IPS DF 6.9 (cell line): ENCODE data around the gene ELF4.
"Not testable (repeated sequence)": the region's sequence is repeated elsewhere in the genome, so short reads cannot be mapped to it uniquely, and the experiment has no call there.

Source experiments
- DNase-seq: peaks from one replicate; pipeline ENCODE4 v3.0.0-alpha.2; 2013; ENCODE audit warnings: low read depth, low spot score
- H3K27ac ChIP-seq: one replicate; pipeline ENCODE4 v1.5.1; 2013; ENCODE audit warnings: low read length, control low read depth
- H3K27me3 ChIP-seq: 2 replicates; pipeline ENCODE4 v1.6.1; 2013; ENCODE audit warnings: mild to moderate bottlenecking, low read length; ENCODE audit not compliant: control insufficient read depth, insufficient read depth
- H3K36me3 ChIP-seq: 2 replicates; pipeline ENCODE4 v1.6.1; 2013; ENCODE audit warnings: low read length; ENCODE audit not compliant: control insufficient read depth, insufficient read depth
- H3K4me1 ChIP-seq: 2 replicates; pipeline ENCODE4 v1.6.1; 2013; ENCODE audit warnings: low read length; ENCODE audit not compliant: control insufficient read depth, insufficient read depth
- H3K4me3 ChIP-seq: 2 replicates; pipeline ENCODE4 v1.5.1; 2013; ENCODE audit warnings: mild to moderate bottlenecking, low read length
- H3K9me3 ChIP-seq: 2 replicates; pipeline ENCODE4 v1.6.1; 2013; ENCODE audit warnings: low read length, inconsistent platforms; ENCODE audit not compliant: control insufficient read depth, insufficient read depth
- WGBS: extraction: QIAGEN DNeasy Blood & Tissue Kit; methylation state at CpG from one replicate; pipeline ENCODE4 v1.1.7; 2013; ENCODE audit warnings: mixed read lengths, missing lambda C conversion rate; ENCODE audit not compliant: insufficient read length, insufficient coverage; 5-methylcytosine and 5-hydroxymethylcytosine counted together

ELF4 gene

GRCh38 chrX:130115119-130115885, 5.0 kb upstream of the ELF4 start:
- H3K4me1 ChIP-seq, H3K9me3 ChIP-seq, H3K4me3 ChIP-seq, H3K27ac ChIP-seq, H3K36me3 ChIP-seq, H3K27me3 ChIP-seq, DNase-seq: not testable (repeated sequence)
- WGBS, result no CpG with 5 or more reads among the region's 10 CpGs

GRCh38 chrX:130114141-130114588, 3.9 kb upstream of the ELF4 start:
- Histone ChIP-seq H3K9me3 (no peaks in the 10 kb centered on the region), H3K36me3 (no peaks in the 10 kb centered on the region), H3K4me3 (no peak overlapping the region), H3K27ac (no peak overlapping the region), H3K27me3 (peaks cover 13% of the 10 kb centered on the region), H3K4me1 (no peaks in the 10 kb centered on the region)
- no peak for DNase-seq
- WGBS, result no CpG with 5 or more reads among the region's 9 CpGs

- no peak for DNase-seq
- H3K9me3 ChIP-seq, result no peaks in the 10 kb centered on the region
- no peak overlapping the region for H3K27ac ChIP-seq
- peaks cover 17% of the 10 kb centered on the region for H3K27me3 ChIP-seq
- peaks cover 2% of the 10 kb centered on the region; the same call in 1 of the 2 replicates for H3K4me1 ChIP-seq
- peak overlapping the region; percentile 40; the same call in 1 of the 2 replicates for H3K4me3 ChIP-seq
- WGBS, result no CpG with 5 or more reads among the region's 43 CpGs
- no peaks in the 10 kb centered on the region for H3K36me3 ChIP-seq
Measured at GRCh38 chrX:130111220-130112154, 1.2 kb upstream of the ELF4 start.

DNA sequence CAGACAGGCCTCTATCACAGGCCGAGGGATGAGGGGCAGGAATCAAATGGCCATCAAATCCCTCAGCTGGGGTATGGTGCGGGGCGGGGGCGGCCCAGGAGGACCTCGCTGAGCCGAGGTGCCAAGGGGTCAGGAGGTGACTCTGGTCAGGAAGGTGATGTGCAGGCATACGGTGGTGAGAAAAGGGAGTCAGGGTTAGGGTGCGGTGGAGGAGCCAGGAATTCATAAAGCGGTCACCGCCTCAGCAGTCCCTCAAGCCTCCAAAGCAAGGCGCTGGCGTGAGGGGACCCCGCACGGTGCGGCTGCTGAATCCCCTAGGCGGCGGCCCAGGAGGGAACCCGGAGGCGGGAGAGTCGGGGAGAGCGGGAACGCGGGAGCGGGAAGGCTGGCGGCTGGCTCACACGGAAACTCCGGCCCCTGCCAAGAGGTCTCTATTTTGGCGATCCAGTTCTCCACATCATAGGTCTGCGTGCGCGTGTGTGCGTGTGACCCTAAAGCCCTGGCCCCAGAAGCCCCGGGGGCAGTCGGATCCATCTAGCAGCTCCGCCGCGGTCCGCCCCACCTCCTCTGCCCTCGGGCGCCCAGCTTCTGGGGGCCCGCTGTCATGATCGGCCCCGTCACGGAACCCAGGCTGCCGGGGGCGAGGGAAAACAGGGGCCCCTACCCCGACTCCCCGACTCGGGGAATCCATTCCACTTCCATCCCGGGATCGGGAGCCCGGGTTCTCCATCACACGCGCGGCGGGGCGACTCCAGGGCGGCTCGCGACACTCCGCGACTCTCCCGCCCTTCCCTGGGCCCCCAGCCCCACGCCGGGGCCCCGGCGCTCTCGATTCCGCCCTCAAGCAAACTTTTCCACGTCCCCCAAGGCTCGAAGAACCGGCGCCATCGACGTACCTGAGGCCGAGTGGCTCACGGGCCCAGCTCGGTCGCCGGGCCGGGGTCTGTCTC, 593 bp downstream of the ELF4 start:
- Histone ChIP-seq H3K4me3 (peak overlapping the region; percentile 19; the same call in 1 of the 2 replicates), H3K36me3 (no peaks in the 10 kb centered on the region), H3K27me3 (peaks cover 17% of the 10 kb centered on the region), H3K9me3 (no peaks in the 10 kb centered on the region), H3K4me1 (peaks cover 2% of the 10 kb centered on the region; the same call in 1 of the 2 replicates), H3K27ac (no peak overlapping the region)
- no CpG with 5 or more reads among the region's 81 CpGs for WGBS
- DNase-seq, result no peak

DNA sequence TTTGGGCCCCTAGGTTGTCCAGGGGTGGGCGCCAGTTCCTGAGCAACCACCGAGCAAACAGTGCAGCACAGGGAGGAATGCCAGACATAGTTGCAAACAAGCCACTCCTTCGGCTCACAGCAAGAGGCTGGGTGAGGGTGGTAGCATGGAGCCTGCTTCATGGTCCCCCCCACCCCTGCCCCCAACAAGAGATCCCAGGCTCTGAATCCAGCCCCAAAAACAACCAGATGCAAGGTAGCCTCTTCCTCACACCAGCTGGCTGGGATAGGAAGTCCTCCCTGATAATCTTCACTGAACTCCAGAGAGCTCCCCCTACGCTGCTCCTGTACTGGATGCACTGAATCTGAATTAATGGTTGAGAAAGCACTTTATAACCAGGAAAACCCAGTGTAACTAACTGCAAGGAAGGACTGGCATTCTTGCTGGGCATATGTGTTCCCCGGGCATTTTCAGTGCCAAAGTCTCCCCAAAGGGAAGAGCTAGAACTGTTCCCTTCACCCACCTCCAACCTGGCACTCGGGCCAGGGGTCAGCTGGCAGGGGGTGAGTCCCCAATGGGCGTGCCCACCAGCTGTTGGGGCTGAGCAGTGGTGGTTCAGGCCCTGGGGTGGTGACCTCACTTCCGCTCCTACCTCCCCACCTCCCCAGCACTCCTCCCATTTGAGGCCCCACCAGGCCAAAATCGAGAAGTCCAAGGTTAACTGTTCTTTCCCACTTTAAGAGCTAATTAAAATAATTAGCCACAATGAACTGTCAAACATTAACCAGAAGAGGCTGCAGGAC, 1.5 kb downstream of the ELF4 start:
- Histone ChIP-seq H3K4me3 (no peak overlapping the region), H3K27ac (no peak overlapping the region), H3K36me3 (no peaks in the 10 kb centered on the region), H3K27me3 (peaks cover 17% of the 10 kb centered on the region), H3K4me1 (peaks cover 2% of the 10 kb centered on the region; the same call in 1 of the 2 replicates), H3K9me3 (no peaks in the 10 kb centered on the region)
- WGBS, result no CpG with 5 or more reads among the region's 9 CpGs
- no peak for DNase-seq

- no peak for DNase-seq
- Histone ChIP-seq H3K9me3 (no peaks in the 10 kb centered on the region), H3K27me3 (peaks cover 7% of the 10 kb centered on the region; the same call in 1 of the 2 replicates), H3K4me3 (no peak overlapping the region), H3K4me1 (peaks cover 2% of the 10 kb centered on the region; the same call in 1 of the 2 replicates), H3K36me3 (no peaks in the 10 kb centered on the region), H3K27ac (no peak overlapping the region)
- no CpG with 5 or more reads among the region's 10 CpGs for WGBS
Measured at GRCh38 chrX:130106071-130106470, 4.2 kb downstream of the ELF4 start.

DNA sequence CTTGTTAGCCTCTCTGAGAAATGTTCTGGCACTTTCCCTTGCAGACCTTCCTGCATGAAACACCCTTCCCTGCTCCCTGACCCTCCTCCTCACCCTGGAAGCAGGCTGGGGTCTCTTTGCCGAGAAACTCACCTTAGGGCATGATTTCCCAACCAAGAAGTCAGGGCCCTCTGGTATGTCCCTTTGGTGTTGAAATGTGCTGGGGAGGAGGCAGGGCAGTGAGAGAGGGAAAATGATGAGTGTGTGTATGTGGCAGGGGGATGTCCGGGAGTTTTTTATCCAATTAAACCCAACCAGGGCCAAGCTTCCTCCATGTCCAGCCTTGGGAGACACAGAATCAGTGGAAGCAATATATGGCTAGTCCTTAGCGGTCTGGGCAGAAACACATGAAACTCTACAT, 5.1 kb downstream of the ELF4 start:
- Histone ChIP-seq H3K27ac (no peak overlapping the region), H3K27me3 (peaks cover 7% of the 10 kb centered on the region; the same call in 1 of the 2 replicates), H3K9me3 (no peaks in the 10 kb centered on the region), H3K4me1 (peaks cover 2% of the 10 kb centered on the region; the same call in 1 of the 2 replicates), H3K4me3 (no peak overlapping the region), H3K36me3 (no peaks in the 10 kb centered on the region)
- DNase-seq, result no peak
- WGBS, result no CpG with 5 or more reads among the region's 3 CpGs

DNA sequence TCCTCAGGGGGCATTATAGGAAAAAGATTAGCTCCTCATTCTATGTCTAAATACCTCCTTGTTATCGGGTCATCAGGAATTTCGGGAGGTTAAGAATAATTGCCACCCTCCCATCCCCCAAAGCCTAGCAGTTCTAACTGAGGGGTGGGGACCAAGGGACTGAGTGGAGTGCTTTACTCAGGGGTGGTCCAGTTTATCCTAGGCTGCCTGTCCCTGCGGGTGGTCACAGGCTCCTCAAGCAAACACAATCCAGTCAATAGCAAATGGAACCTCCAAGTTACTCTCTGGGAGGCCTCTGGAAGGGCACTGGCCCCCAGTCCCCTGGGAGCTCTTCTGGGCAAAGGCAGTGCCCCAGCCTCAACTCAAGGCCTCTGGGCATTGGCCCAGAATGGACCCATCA, 6.7 kb downstream of the ELF4 start:
- Histone ChIP-seq H3K27ac (no peak overlapping the region), H3K9me3 (no peaks in the 10 kb centered on the region), H3K4me3 (no peak overlapping the region), H3K27me3 (no peaks in the 10 kb centered on the region; the same call in 1 of the 2 replicates), H3K4me1 (no peaks in the 10 kb centered on the region), H3K36me3 (no peaks in the 10 kb centered on the region)
- no peak for DNase-seq
- WGBS, result no CpG with 5 or more reads among the region's 3 CpGs

DNA sequence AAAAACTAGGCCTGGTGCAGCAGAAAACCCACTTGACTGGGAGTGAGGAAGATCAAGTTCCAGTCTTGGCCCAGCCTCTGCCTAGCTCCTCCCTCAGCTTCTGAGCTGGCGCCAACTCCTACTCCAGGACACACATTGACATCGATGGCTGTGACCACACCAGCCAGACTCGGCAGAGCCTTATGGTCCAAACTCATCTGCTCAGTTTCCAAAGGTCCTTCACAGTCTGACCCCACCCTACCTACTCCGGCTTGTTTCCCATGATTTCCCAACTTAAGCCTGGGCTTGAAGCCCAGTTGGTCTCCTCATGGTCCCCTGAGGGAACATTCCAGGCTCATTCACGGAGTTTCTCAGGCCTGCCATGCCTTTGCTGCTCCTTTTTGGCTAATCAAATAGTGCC, 10.1 kb downstream of the ELF4 start:
- DNase-seq, result no peak
- H3K27ac ChIP-seq, result no peak overlapping the region
- H3K27me3 ChIP-seq, result no peaks in the 10 kb centered on the region
- H3K9me3 ChIP-seq, result no peaks in the 10 kb centered on the region
- no peak overlapping the region for H3K4me3 ChIP-seq
- H3K4me1 ChIP-seq, result peaks cover 2% of the 10 kb centered on the region
- no peaks in the 10 kb centered on the region for H3K36me3 ChIP-seq
- no CpG with 5 or more reads among the region's 5 CpGs for WGBS
